Activated CD4-positive, alpha-beta T cell treated with anti-CD3 and anti-CD28 coated beads, Interleukin-2, amount 50 U/mL, for 16 hours (primary cell): ENCODE measurements around the gene PCDHB14.
"Not testable (repeated sequence)": the region's sequence is repeated elsewhere in the genome, so short reads cannot be mapped to it uniquely, and the experiment has no call there.

Experiments used
- DNase-seq: peaks from one replicate; pipeline ENCODE4 v3.0.0-alpha.2; 2020

PCDHB14 gene

GRCh38 chr5:141210849-141211248 lies 12.3 kb upstream of the PCDHB14 start:
- not testable (repeated sequence) for DNase-seq

GRCh38 chr5:141213656-141214339 lies 9.3 kb upstream of the PCDHB14 start, which contains the start of gene PCDHB13:
Gene PCDHB13, plus strand, starts transcription at chr5:141213919. Its CDS starts 205 bp downstream, at chr5:141214124.
- not testable (repeated sequence) for DNase-seq

GRCh38 chr5:141214583-141214982 lies 8.6 kb upstream of the PCDHB14 start:
- DNase-seq, result not testable (repeated sequence)

GRCh38 chr5:141215504-141215903 lies 7.6 kb upstream of the PCDHB14 start:
- not testable (repeated sequence) for DNase-seq

- DNase-seq, result not testable (repeated sequence)
Measured at GRCh38 chr5:141216035-141216434, 7.1 kb upstream of the PCDHB14 start.

GRCh38 chr5:141224844-141225243 lies 1.7 kb downstream of the PCDHB14 start:
- not testable (repeated sequence) for DNase-seq

- not testable (repeated sequence) for DNase-seq
Measured at GRCh38 chr5:141225421-141225820, 2.3 kb downstream of the PCDHB14 start.

GRCh38 chr5:141234109-141234667 lies 11.0 kb downstream of the PCDHB14 start:
- DNase-seq, result no peak

- DNase-seq, result not testable (repeated sequence)
Measured at GRCh38 chr5:141235922-141236321, 12.8 kb downstream of the PCDHB14 start.

GRCh38 chr5:141236516-141237313 lies 13.6 kb downstream of the PCDHB14 start:
- DNase-seq, result no peak

- no peak for DNase-seq
Measured at GRCh38 chr5:141241496-141241895, 18.4 kb downstream of the PCDHB14 start.

GRCh38 chr5:141245250-141245717 lies 22.1 kb downstream of the PCDHB14 start, which contains the start of gene PCDHB15:
Gene PCDHB15, plus strand, starts transcription at chr5:141245395. Its CDS starts 184 bp downstream, at chr5:141245579.
- DNase-seq, result no peak

- not testable (repeated sequence) for DNase-seq
Measured at GRCh38 chr5:141246971-141247370, 23.8 kb downstream of the PCDHB14 start.

- DNase-seq, result not testable (repeated sequence)
Measured at GRCh38 chr5:141247434-141247833, 24.3 kb downstream of the PCDHB14 start.

- DNase-seq, result no peak
Measured at GRCh38 chr5:141250576-141250975, 27.4 kb downstream of the PCDHB14 start.

- DNase-seq, result no peak
Measured at GRCh38 chr5:141258464-141258863, 35.3 kb downstream of the PCDHB14 start.

- no peak for DNase-seq
Measured at GRCh38 chr5:141258948-141259347, 35.8 kb downstream of the PCDHB14 start.

GRCh38 chr5:141260458-141261237 lies 37.5 kb downstream of the PCDHB14 start:
- no peak for DNase-seq

- no peak for DNase-seq
Measured at GRCh38 chr5:141261238-141261546, 38.0 kb downstream of the PCDHB14 start.

- DNase-seq, result no peak
Measured at GRCh38 chr5:141269195-141269594, 46.1 kb downstream of the PCDHB14 start.

- DNase-seq, result no peak
Measured at GRCh38 chr5:141272906-141273305, 49.8 kb downstream of the PCDHB14 start.
